ENCODE data around the gene CFAP20DC.

Gene CFAP20DC

GRCh38 chr3:58789385-58789784 is 260.4 kb downstream of the CFAP20DC start:
- no peak for DNase-seq (ENCODE audit: low read depth, low spot score)
- H3K4me3 ChIP-seq (ENCODE audit: low read length), result no peak overlapping the region
- H3K27ac ChIP-seq (ENCODE audit: low read length), result no peak overlapping the region
- H3K36me3 ChIP-seq (ENCODE audit: control insufficient read depth, insufficient read depth, low read length), result no peaks in the 10 kb centered on the region
- H3K9me3 ChIP-seq (ENCODE audit: control insufficient read depth, insufficient read depth, low read length), result no peaks in the 10 kb centered on the region
- no peaks in the 10 kb centered on the region for H3K4me1 ChIP-seq (ENCODE audit: control insufficient read depth, insufficient read depth, low read length)
- no peaks in the 10 kb centered on the region for H3K27me3 ChIP-seq (ENCODE audit: control insufficient read depth, insufficient read depth, low read length)

- no peaks in the 10 kb centered on the region for H3K36me3 ChIP-seq (ENCODE audit: control insufficient read depth, insufficient read depth, low read length)
- H3K27me3 ChIP-seq (ENCODE audit: control insufficient read depth, insufficient read depth, low read length), result no peaks in the 10 kb centered on the region
- H3K27ac ChIP-seq (ENCODE audit: low read length), result no peak overlapping the region
- H3K9me3 ChIP-seq (ENCODE audit: control insufficient read depth, insufficient read depth, low read length), result no peaks in the 10 kb centered on the region
- WGBS (ENCODE audit: insufficient coverage, insufficient read length), result no CpG with 5 or more reads among the region's 6 CpGs
- H3K4me1 ChIP-seq (ENCODE audit: control insufficient read depth, insufficient read depth, low read length), result no peaks in the 10 kb centered on the region
- H3K4me3 ChIP-seq (ENCODE audit: low read length), result no peak overlapping the region
- DNase-seq (ENCODE audit: low read depth, low spot score), result no peak
Observed at GRCh38 chr3:58784888-58785287, 264.9 kb downstream of the CFAP20DC start.

DNA sequence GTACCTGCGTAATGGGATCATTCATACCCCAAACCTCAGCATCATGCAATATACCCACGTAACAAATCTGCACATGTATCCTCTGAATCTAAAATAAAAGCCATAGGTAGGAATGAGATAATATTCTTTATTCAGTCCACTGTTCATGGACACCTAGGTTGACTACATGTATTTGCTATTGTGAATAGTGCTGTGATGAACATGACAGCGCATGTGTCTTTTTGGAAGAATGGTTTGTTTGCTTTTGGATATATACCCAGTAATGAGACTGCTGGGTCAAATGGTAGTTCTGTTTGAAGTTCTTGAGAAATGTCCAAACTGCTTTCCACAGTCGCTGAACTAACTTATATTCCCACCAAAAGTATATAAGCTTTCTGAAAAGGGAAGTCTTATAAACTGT is 265.4 kb downstream of the CFAP20DC start:
- no peak for DNase-seq (ENCODE audit: low read depth, low spot score)
- Histone ChIP-seq H3K27ac (ENCODE audit: low read length) (no peak overlapping the region), H3K4me1 (ENCODE audit: control insufficient read depth, insufficient read depth, low read length) (no peaks in the 10 kb centered on the region), H3K36me3 (ENCODE audit: control insufficient read depth, insufficient read depth, low read length) (no peaks in the 10 kb centered on the region), H3K4me3 (ENCODE audit: low read length) (no peak overlapping the region), H3K27me3 (ENCODE audit: control insufficient read depth, insufficient read depth, low read length) (no peaks in the 10 kb centered on the region), H3K9me3 (ENCODE audit: control insufficient read depth, insufficient read depth, low read length) (no peaks in the 10 kb centered on the region)
- WGBS (ENCODE audit: insufficient coverage, insufficient read length), result no CpG with 5 or more reads among the region's 4 CpGs

GRCh38 chr3:58783845-58784244 is 266.0 kb downstream of the CFAP20DC start:
- Histone ChIP-seq H3K27me3 (ENCODE audit: control insufficient read depth, insufficient read depth, low read length) (no peaks in the 10 kb centered on the region), H3K27ac (ENCODE audit: low read length) (no peak overlapping the region), H3K4me1 (ENCODE audit: control insufficient read depth, insufficient read depth, low read length) (no peaks in the 10 kb centered on the region), H3K9me3 (ENCODE audit: control insufficient read depth, insufficient read depth, low read length) (no peaks in the 10 kb centered on the region), H3K36me3 (ENCODE audit: control insufficient read depth, insufficient read depth, low read length) (no peaks in the 10 kb centered on the region), H3K4me3 (ENCODE audit: low read length) (no peak overlapping the region)
- no CpG with 5 or more reads among the region's 2 CpGs for WGBS (ENCODE audit: insufficient coverage, insufficient read length)
- no peak for DNase-seq (ENCODE audit: low read depth, low spot score)

DNA sequence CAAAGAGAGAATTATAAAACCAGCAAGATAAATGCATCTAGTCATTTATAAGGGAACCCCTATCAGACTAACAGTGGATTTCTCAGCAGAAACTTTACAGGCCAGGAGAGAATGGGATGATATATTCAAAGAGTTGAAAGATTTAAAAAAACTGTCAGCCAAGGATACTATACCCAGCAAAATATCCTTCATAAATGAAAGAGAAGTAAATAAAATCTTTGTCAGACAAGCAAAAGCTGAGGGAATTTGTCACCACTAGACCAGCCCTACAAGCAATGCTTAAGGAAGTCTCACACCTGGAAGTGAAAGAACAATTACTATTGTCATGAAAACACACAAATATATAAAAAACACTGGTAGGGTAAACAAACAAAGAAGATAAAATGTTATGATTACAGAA is 269.9 kb downstream of the CFAP20DC start:
- no peaks in the 10 kb centered on the region for H3K27me3 ChIP-seq (ENCODE audit: control insufficient read depth, insufficient read depth, low read length)
- DNase-seq (ENCODE audit: low read depth, low spot score), result no peak
- H3K36me3 ChIP-seq (ENCODE audit: control insufficient read depth, insufficient read depth, low read length), result no peaks in the 10 kb centered on the region
- no peak overlapping the region for H3K4me3 ChIP-seq (ENCODE audit: low read length)
- no peak overlapping the region for H3K27ac ChIP-seq (ENCODE audit: low read length)
- no peaks in the 10 kb centered on the region for H3K4me1 ChIP-seq (ENCODE audit: control insufficient read depth, insufficient read depth, low read length)
- H3K9me3 ChIP-seq (ENCODE audit: control insufficient read depth, insufficient read depth, low read length), result no peaks in the 10 kb centered on the region

- Histone ChIP-seq H3K27ac (ENCODE audit: low read length) (no peak overlapping the region), H3K27me3 (ENCODE audit: control insufficient read depth, insufficient read depth, low read length) (no peaks in the 10 kb centered on the region), H3K4me1 (ENCODE audit: control insufficient read depth, insufficient read depth, low read length) (no peaks in the 10 kb centered on the region), H3K9me3 (ENCODE audit: control insufficient read depth, insufficient read depth, low read length) (no peaks in the 10 kb centered on the region), H3K4me3 (ENCODE audit: low read length) (no peak overlapping the region), H3K36me3 (ENCODE audit: control insufficient read depth, insufficient read depth, low read length) (no peaks in the 10 kb centered on the region)
- WGBS (ENCODE audit: insufficient coverage, insufficient read length), result no CpG with 5 or more reads among the region's 2 CpGs
- DNase-seq (ENCODE audit: low read depth, low spot score), result no peak
Observed at GRCh38 chr3:58776231-58776630, 273.6 kb downstream of the CFAP20DC start.

DNA sequence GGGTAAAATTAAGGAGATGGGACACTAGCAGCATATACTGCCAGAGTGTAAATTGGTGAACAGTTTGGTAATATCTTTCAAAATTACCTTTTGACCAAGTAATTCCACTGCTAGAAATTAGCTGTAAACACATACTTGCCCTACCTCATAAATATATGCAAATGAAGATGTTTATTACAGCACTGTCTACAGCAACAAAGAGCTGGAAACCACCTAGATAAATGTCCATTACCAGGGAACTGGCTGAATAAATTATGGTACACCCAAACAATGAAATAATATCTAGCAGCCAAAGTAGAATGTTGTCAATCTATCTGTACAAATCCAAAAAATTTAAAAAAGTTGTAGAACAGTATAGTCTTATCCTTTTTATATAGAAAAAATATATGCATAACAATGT is 277.4 kb downstream of the CFAP20DC start:
- H3K36me3 ChIP-seq (ENCODE audit: control insufficient read depth, insufficient read depth, low read length), result no peaks in the 10 kb centered on the region

GRCh38 chr3:58769065-58769464 is 280.8 kb downstream of the CFAP20DC start:
- Histone ChIP-seq H3K27ac (ENCODE audit: low read length) (no peak overlapping the region), H3K4me1 (ENCODE audit: control insufficient read depth, insufficient read depth, low read length) (no peaks in the 10 kb centered on the region), H3K36me3 (ENCODE audit: control insufficient read depth, insufficient read depth, low read length) (no peaks in the 10 kb centered on the region), H3K4me3 (ENCODE audit: low read length) (no peak overlapping the region), H3K27me3 (ENCODE audit: control insufficient read depth, insufficient read depth, low read length) (no peaks in the 10 kb centered on the region), H3K9me3 (ENCODE audit: control insufficient read depth, insufficient read depth, low read length) (no peaks in the 10 kb centered on the region)
- WGBS (ENCODE audit: insufficient coverage, insufficient read length), result no CpG with 5 or more reads among the region's 4 CpGs
- no peak for DNase-seq (ENCODE audit: low read depth, low spot score)

More for the DNA sequence above, 277.4 kb downstream of the CFAP20DC start:
- Histone ChIP-seq H3K9me3 (ENCODE audit: control insufficient read depth, insufficient read depth, low read length) (no peaks in the 10 kb centered on the region), H3K4me3 (ENCODE audit: low read length) (no peak overlapping the region), H3K27ac (ENCODE audit: low read length) (no peak overlapping the region), H3K4me1 (ENCODE audit: control insufficient read depth, insufficient read depth, low read length) (no peaks in the 10 kb centered on the region), H3K27me3 (ENCODE audit: control insufficient read depth, insufficient read depth, low read length) (no peaks in the 10 kb centered on the region)
- DNase-seq (ENCODE audit: low read depth, low spot score), result no peak

DNA sequence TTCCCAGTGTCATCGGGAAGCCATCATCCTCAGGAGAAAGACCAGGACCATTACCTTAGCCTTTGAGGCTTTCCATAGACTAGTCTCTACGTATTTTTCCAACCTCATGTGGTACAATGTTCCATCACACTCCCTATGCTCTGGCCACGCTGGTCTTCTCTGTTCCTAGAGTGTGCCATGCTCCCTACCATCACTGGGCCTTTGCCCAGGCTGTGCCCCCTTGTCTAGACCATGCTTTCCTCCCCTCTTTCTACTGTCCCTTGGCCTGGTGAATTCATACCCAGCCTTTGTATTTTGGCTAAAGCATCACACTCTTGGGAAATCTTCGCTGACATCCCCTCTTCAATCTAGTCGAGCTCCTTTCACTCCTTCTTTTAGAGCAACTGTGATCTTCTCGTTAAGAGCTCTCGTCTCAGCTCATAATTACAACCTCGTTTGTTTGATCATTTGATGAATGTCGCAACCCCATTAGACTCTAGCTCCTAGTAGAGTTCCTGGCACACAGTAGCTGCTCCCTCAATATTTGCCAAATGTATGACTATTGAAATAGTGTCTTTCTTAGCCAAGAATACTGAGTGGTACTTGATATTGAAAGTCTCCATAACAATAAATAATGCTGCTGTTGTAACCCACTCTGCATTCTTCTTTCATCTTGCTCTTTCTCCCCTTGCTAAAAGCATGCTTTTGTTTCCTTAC is 283.1 kb downstream of the CFAP20DC start:
- H3K27ac ChIP-seq (ENCODE audit: low read length), result no peak overlapping the region
- no CpG with 5 or more reads among the region's 9 CpGs for WGBS (ENCODE audit: insufficient coverage, insufficient read length)
- H3K4me1 ChIP-seq (ENCODE audit: control insufficient read depth, insufficient read depth, low read length), result no peaks in the 10 kb centered on the region
- no peaks in the 10 kb centered on the region for H3K27me3 ChIP-seq (ENCODE audit: control insufficient read depth, insufficient read depth, low read length)
- no peaks in the 10 kb centered on the region for H3K36me3 ChIP-seq (ENCODE audit: control insufficient read depth, insufficient read depth, low read length)
- H3K4me3 ChIP-seq (ENCODE audit: low read length), result no peak overlapping the region
- no peaks in the 10 kb centered on the region for H3K9me3 ChIP-seq (ENCODE audit: control insufficient read depth, insufficient read depth, low read length)
- no peak for DNase-seq (ENCODE audit: low read depth, low spot score)

DNA sequence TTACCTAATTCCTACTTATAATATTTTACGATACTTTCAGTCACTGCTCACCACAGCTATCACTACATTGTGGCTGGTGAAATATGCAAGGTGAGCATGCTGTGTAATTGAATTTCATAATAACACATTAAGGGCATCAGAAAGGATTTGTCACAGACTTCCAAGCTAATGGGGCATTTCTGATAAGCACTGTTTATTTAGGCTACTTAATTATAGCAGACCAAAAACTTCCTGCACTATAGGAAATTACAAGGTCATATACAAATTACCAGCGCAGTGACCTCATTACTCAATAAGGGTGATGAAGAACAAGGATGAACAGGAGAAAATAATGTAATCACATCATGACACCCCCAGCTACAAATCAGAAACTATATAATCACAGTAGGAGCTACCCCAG is 294.7 kb downstream of the CFAP20DC start:
- WGBS (ENCODE audit: insufficient coverage, insufficient read length), result 100% methylated on average over 1 of the region's 2 CpGs
- Histone ChIP-seq H3K36me3 (ENCODE audit: control insufficient read depth, insufficient read depth, low read length) (no peaks in the 10 kb centered on the region), H3K4me1 (ENCODE audit: control insufficient read depth, insufficient read depth, low read length) (no peaks in the 10 kb centered on the region), H3K9me3 (ENCODE audit: control insufficient read depth, insufficient read depth, low read length) (no peaks in the 10 kb centered on the region), H3K27me3 (ENCODE audit: control insufficient read depth, insufficient read depth, low read length) (no peaks in the 10 kb centered on the region), H3K4me3 (ENCODE audit: low read length) (no peak overlapping the region), H3K27ac (ENCODE audit: low read length) (no peak overlapping the region)
- DNase-seq (ENCODE audit: low read depth, low spot score), result no peak

GRCh38 chr3:58754074-58754473 is 295.8 kb downstream of the CFAP20DC start:
- Histone ChIP-seq H3K9me3 (ENCODE audit: control insufficient read depth, insufficient read depth, low read length) (no peaks in the 10 kb centered on the region), H3K4me3 (ENCODE audit: low read length) (no peak overlapping the region), H3K27me3 (ENCODE audit: control insufficient read depth, insufficient read depth, low read length) (no peaks in the 10 kb centered on the region), H3K27ac (ENCODE audit: low read length) (no peak overlapping the region), H3K4me1 (ENCODE audit: control insufficient read depth, insufficient read depth, low read length) (no peaks in the 10 kb centered on the region), H3K36me3 (ENCODE audit: control insufficient read depth, insufficient read depth, low read length) (no peaks in the 10 kb centered on the region)
- no peak for DNase-seq (ENCODE audit: low read depth, low spot score)
- WGBS (ENCODE audit: insufficient coverage, insufficient read length), result no CpG with 5 or more reads among the region's 4 CpGs
